Motor neuron (in vitro differentiated cells): Measurements from ENCODE around the gene ADAMTSL5. TPM values are rescaled to one million over a fixed set of nuclear protein-coding genes. Genes with fewer than 3 reads are reported as not detected.

Experiments used
- ATAC-seq, 8 experiments: fragments of 200-7000 bp; cut with Tn5 transposase; replicated peaks in 6 of 8; 2 replicates each; pipeline ENCODE4 v1.8.0; 2021; ENCODE audit warnings: mild to moderate bottlenecking in 8 of 8, moderate library complexity in 8 of 8
- H3K27ac ChIP-seq, 2 donors: fragments of 250-450 bp; sonication (Bioruptor Pico); 2 replicates each; pipeline ENCODE4 v1.9.0; 2021; ENCODE audit warnings: antibody characterized with exemption in 2 of 2, mild to moderate bottlenecking in 2 of 2, moderate library complexity in 1 of 2
- H3K4me1 ChIP-seq, 2 donors: fragments of 250-450 bp; sonication (Bioruptor Pico); replicated peaks in 1 of 2; 2 replicates each; pipeline ENCODE4 v1.6.1; 2021; ENCODE audit warnings: antibody characterized with exemption in 2 of 2, mild to moderate bottlenecking in 2 of 2, moderate library complexity in 1 of 2
- H3K4me3 ChIP-seq, 5 donors: fragments of 250-450 bp; sonication (Bioruptor Pico); 2 replicates each; pipeline ENCODE4 v1.9.0; 2021; ENCODE audit warnings: antibody characterized with exemption in 5 of 5, mild to moderate bottlenecking in 5 of 5, moderate library complexity in 4 of 5
- WGBS, 10 experiments: fragments of 450-650 bp; shearing (Covaris generic); methylation state at CpG; one replicate each; pipeline ENCODE4 v1.0.0; 2022; 5-methylcytosine and 5-hydroxymethylcytosine counted together
- in situ Hi-C, 9 experiments: fragments of 400-800 bp; cut with MboI; loops; one replicate each; pipeline ENCODE4 v1.15.0; 2021; ENCODE audit warnings: low sequenced_read_pairs in 9 of 9, low pct_unique_long_range_greater_than_20kb in 2 of 9; ENCODE audit not compliant: unreplicated experiment in 9 of 9
- total RNA-seq, 8 experiments: library from RNA; unstranded; fragments of 300-600 nt; gene quantifications; 2 replicates each; pipeline versions ENCODE4 v1.2.3 to v1.2.4, GENCODE V29; 2022

The ADAMTSL5 gene
- total RNA-seq, 8 experiments from 2014 or later = 0.09 to 8.2 (median 1.5) TPM; not detected in 1

DNA sequence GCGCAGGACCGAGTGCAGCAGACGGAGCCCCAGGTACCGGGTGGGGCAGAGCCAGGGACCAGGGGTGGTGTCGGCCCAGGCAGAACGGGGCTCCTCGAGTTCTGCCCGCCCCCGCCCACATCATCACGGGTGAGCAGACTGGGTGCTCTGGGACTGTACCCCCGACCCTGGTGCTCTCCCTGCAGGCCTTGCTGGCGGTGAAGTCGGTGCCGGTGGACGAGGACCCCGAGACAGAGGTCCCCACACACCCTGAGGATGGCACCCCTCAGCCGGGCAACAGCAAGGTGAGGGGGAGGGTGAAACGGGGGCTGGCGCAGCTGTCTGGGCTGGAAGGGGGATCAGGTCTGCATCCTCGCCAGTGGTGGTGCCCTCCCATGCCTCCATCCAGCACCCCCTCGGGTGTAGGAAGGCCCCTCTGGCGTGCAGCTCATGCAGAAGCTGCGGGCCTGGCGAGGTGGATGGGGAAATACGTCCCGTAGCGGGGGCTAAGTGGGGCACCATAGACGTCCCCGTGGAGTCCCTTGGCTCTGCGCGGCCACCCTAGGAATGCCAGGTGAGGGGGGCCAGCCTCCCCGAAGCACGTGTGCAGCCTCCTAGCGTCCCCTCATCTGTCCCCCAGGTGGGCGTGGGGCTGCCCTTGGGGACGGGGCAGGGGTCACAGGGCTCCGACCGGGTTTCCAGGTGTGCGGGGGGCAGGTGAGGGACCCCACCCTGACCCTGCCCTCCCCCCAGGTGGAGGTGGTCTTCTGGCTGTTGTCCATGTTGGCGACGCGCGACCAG lies 56.5 kb downstream of the ADAMTSL5 start:
- peaks cover 18 to 26% of the 10 kb centered on the region in 2 donors for H3K4me1 ChIP-seq
- H3K4me3 ChIP-seq = no peak overlapping the region
- in situ Hi-C loops = no loop called here
- H3K27ac ChIP-seq = no peak overlapping the region
- 30% methylated on average over 2 of the region's 43 CpGs; no CpG with 5 or more reads in 9 of the 10 experiments for WGBS, 10 experiments
- no peak for ATAC-seq

- H3K4me3 ChIP-seq = no peak overlapping the region
- WGBS, 10 experiments = 40 to 100% methylated on average over 1 of the region's 42 CpGs; no CpG with 5 or more reads in 8 of the 10 experiments
- in situ Hi-C loops = no loop called here
- ATAC-seq = peak; percentile 4 to 75 (median 44)
- H3K27ac ChIP-seq = no peak overlapping the region
- H3K4me1 ChIP-seq = peaks cover 22 to 33% of the 10 kb centered on the region in 2 donors
Measured at GRCh38 chr19:1455336-1456120, 57.3 kb downstream of the ADAMTSL5 start.

Other genes with a start within 250 kb of the ADAMTSL5 start
- 1,000 to 10,000 TPM in 2 of 8 experiments, 100 to 1,000 TPM in 6; 354 to 1,038 (median 830) TPM for gene CIRBP, start 243.7 kb downstream of the ADAMTSL5 start, total RNA-seq
- 10 to 100 TPM; 14.2 to 88.9 (median 25.3) TPM for gene FAM174C, start 237.5 kb downstream of the ADAMTSL5 start, total RNA-seq
- gene EFNA2, start 227.1 kb downstream of the ADAMTSL5 start, total RNA-seq = 1 to 10 TPM in 5 of 8 experiments, not detected in 3; 2.4 to 9.2 (median 4.5) TPM
- gene NDUFS7, start 129.1 kb downstream of the ADAMTSL5 start, total RNA-seq = 100 to 1,000 TPM in 1 of 8 experiments, 10 to 100 TPM in 7; 82.8 to 117 (median 89.1) TPM
- 10 to 100 TPM; 18.6 to 38.9 (median 27.6) TPM for gene GAMT, start 111.5 kb downstream of the ADAMTSL5 start, total RNA-seq
- 100 to 1,000 TPM in 2 of 8 experiments, 10 to 100 TPM in 6; 32.3 to 129 (median 46.7) TPM for gene DAZAP1, start 105.4 kb downstream of the ADAMTSL5 start, total RNA-seq
- 1,000 to 10,000 TPM; 1,397 to 2,339 (median 1,906) TPM for gene RPS15, start 74.6 kb downstream of the ADAMTSL5 start, total RNA-seq
- gene APC2, start 62.9 kb downstream of the ADAMTSL5 start, total RNA-seq = 10 to 100 TPM in 5 of 8 experiments, 1 to 10 TPM in 1, under 1 TPM in 2; 0.31 to 52.0 (median 31.9) TPM
- 10 to 100 TPM; 27.2 to 34.3 (median 32.7) TPM for gene C19orf25, start 33.8 kb downstream of the ADAMTSL5 start, total RNA-seq
- gene PCSK4, start 22.7 kb downstream of the ADAMTSL5 start, total RNA-seq = 1 to 10 TPM; 1.9 to 5.6 (median 4.4) TPM
- gene REEP6, start 21.8 kb downstream of the ADAMTSL5 start, total RNA-seq = 10 to 100 TPM in 1 of 8 experiments, 1 to 10 TPM in 7; 3.2 to 16.8 (median 5.7) TPM
- under 1 TPM in 6 of 8 experiments, not detected in 2; 0.27 to 0.45 (median 0.29) TPM for gene PLK5, start 11.1 kb upstream of the ADAMTSL5 start, total RNA-seq
- gene MEX3D, start 55.3 kb upstream of the ADAMTSL5 start, total RNA-seq = 10 to 100 TPM in 6 of 8 experiments, 1 to 10 TPM in 2; 3.2 to 46.9 (median 18.1) TPM
- gene MBD3, start 79.8 kb upstream of the ADAMTSL5 start, total RNA-seq = 100 to 1,000 TPM in 2 of 8 experiments, 10 to 100 TPM in 6; 37.0 to 114 (median 54.7) TPM
- 100 to 1,000 TPM in 7 of 8 experiments, 10 to 100 TPM in 1; 92.4 to 219 (median 112) TPM for gene UQCR11, start 92.4 kb upstream of the ADAMTSL5 start, total RNA-seq
- 100 to 1,000 TPM in 1 of 8 experiments, 10 to 100 TPM in 7; 25.2 to 106 (median 44.9) TPM for gene TCF3, start 139.6 kb upstream of the ADAMTSL5 start, total RNA-seq
- gene ONECUT3, start 240.5 kb upstream of the ADAMTSL5 start, total RNA-seq = 1 to 10 TPM in 1 of 8 experiments, under 1 TPM in 6, not detected in 1; 0.11 to 3.7 (median 0.35) TPM